Liver (tissue), 9 donors: ENCODE results near the gene BCAS1. TPM values are rescaled to one million over a fixed set of nuclear protein-coding genes. Genes with fewer than 3 reads are reported as not detected.

Experiments
- DNase-seq: peaks from one replicate; pipeline ENCODE4 v3.0.0-alpha.2; 2017; ENCODE audit warnings: low spot score
- H3K27ac ChIP-seq, 2 donors: one replicate each; pipeline ENCODE4 v1.7.0; 2013; ENCODE audit warnings: inconsistent platforms in 2 of 2, low read length in 2 of 2, control low read depth in 1 of 2, low read depth in 1 of 2, mild to moderate bottlenecking in 1 of 2
- H3K27me3 ChIP-seq, 4 donors: one replicate each; pipeline versions ENCODE4 v1.6.1 to v1.7.0; 2013; ENCODE audit warnings: low read length in 3 of 4, inconsistent platforms in 1 of 4, mild to moderate bottlenecking in 1 of 4, moderate library complexity in 1 of 4; ENCODE audit not compliant: control insufficient read depth in 4 of 4, insufficient read depth in 4 of 4
- H3K36me3 ChIP-seq, 4 donors: one replicate each; pipeline versions ENCODE4 v1.6.1 to v1.7.0; 2013; ENCODE audit warnings: low read length in 3 of 4, mild to moderate bottlenecking in 3 of 4, low read depth in 1 of 4, moderate library complexity in 1 of 4; ENCODE audit not compliant: control insufficient read depth in 4 of 4, insufficient read depth in 3 of 4
- H3K4me1 ChIP-seq, 4 donors: one replicate each; pipeline versions ENCODE4 v1.6.1 to v1.7.0; 2013; ENCODE audit warnings: low read length in 3 of 4, mild to moderate bottlenecking in 3 of 4, moderate library complexity in 1 of 4; ENCODE audit not compliant: control insufficient read depth in 4 of 4, insufficient read depth in 4 of 4
- H3K4me3 ChIP-seq, 3 donors: one replicate each; pipeline versions ENCODE4 v1.6.1 to v1.7.0; 2013; ENCODE audit warnings: low read length in 3 of 3, control low read depth in 1 of 3, low read depth in 1 of 3, mild to moderate bottlenecking in 1 of 3
- H3K9ac ChIP-seq, 2 donors: one replicate each; pipeline ENCODE4 v1.7.0; 2013; ENCODE audit warnings: low read length in 2 of 2, mild to moderate bottlenecking in 2 of 2, moderate library complexity in 2 of 2, control low read depth in 1 of 2, low read depth in 1 of 2
- H3K9me3 ChIP-seq, 4 donors: one replicate each; pipeline versions ENCODE4 v1.6.1 to v1.7.0; 2013; ENCODE audit warnings: low read length in 3 of 4; ENCODE audit not compliant: control insufficient read depth in 4 of 4
- EGR1 ChIP-seq, 2 donors: IDR thresholded peaks; 2 replicates each; pipeline ENCODE4 v1.6.1; 2016 to 2018; ENCODE audit warnings: antibody characterized with exemption in 2 of 2, low read depth in 2 of 2
- FOXA1 ChIP-seq: IDR thresholded peaks from 2 replicates; pipeline ENCODE4 v1.6.1; 2016; ENCODE audit warnings: antibody characterized with exemption
- FOXA2 ChIP-seq: IDR thresholded peaks from 2 replicates; pipeline ENCODE4 v1.6.1; 2016; ENCODE audit warnings: antibody characterized with exemption
- GABPA ChIP-seq, 2 donors: IDR thresholded peaks in 1 of 2; conservative IDR thresholded peaks in 1 of 2; 2 replicates each; pipeline ENCODE4 v1.6.1; 2016; ENCODE audit warnings: antibody characterized with exemption in 2 of 2, mild to moderate bottlenecking in 1 of 2, moderate library complexity in 1 of 2
- HNF4A ChIP-seq, 2 donors: conservative IDR thresholded peaks; 2 replicates each; pipeline ENCODE4 v1.6.1; 2016; ENCODE audit warnings: antibody characterized with exemption in 2 of 2, mild to moderate bottlenecking in 2 of 2
- HNF4G ChIP-seq: IDR thresholded peaks from 2 replicates; pipeline ENCODE4 v1.6.1; 2016; ENCODE audit warnings: antibody characterized with exemption
- JUND ChIP-seq, 2 donors: IDR thresholded peaks; 2 replicates each; pipeline ENCODE4 v1.6.1; 2016; ENCODE audit warnings: antibody characterized with exemption in 2 of 2
- NR2F2 ChIP-seq: IDR thresholded peaks from 2 replicates; pipeline ENCODE4 v1.6.1; 2016; ENCODE audit warnings: antibody characterized with exemption
- RAD21 ChIP-seq, 2 donors: IDR thresholded peaks; 2 replicates each; pipeline ENCODE4 v1.6.1; 2016; ENCODE audit warnings: antibody characterized with exemption in 2 of 2, mild to moderate bottlenecking in 2 of 2
- RXRA ChIP-seq, 2 donors: IDR thresholded peaks; 2 replicates each; pipeline ENCODE4 v1.6.1; 2017 to 2018; ENCODE audit warnings: antibody characterized with exemption in 2 of 2, mild to moderate bottlenecking in 1 of 2
- SP1 ChIP-seq: IDR thresholded peaks from 2 replicates; pipeline ENCODE4 v1.6.1; 2018; ENCODE audit warnings: antibody characterized with exemption, mild to moderate bottlenecking
- TAF1 ChIP-seq: conservative IDR thresholded peaks from 2 replicates; pipeline ENCODE4 v1.6.1; 2016; ENCODE audit warnings: antibody characterized with exemption, mild to moderate bottlenecking
- YY1 ChIP-seq: IDR thresholded peaks from 2 replicates; pipeline ENCODE4 v1.6.1; 2016; ENCODE audit warnings: antibody characterized with exemption, mild to moderate bottlenecking
- WGBS: extraction: QIAGEN DNeasy Blood & Tissue Kit; methylation state at CpG from one replicate; pipeline ENCODE4 v1.1.7; 2013; 5-methylcytosine and 5-hydroxymethylcytosine counted together
- polyA plus RNA-seq, 2 donors: library from polyadenylated mRNA; stranded (reverse) in 1 of 2; unstranded in 1 of 2; fragments of 200-250 nt in 1 of 2; fragments of >200 nt in 1 of 2; fragmentation: Nextera tagmentation in 1 of 2; extraction: Ambion mirVana in 1 of 2; gene quantifications; one replicate each; pipeline versions ENCODE4 v1.2.1 to v1.2.3, GENCODE V29; 2013 to 2015
- total RNA-seq, 2 donors: library from RNA; depleted of rRNA; stranded (reverse); fragments of >200 nt; gene quantifications; one replicate each; pipeline ENCODE4 v1.2.3, GENCODE V29; 2014
- TF ChIP-seq, protein P1 (sequence below): IDR thresholded peaks from 2 replicates; pipeline ENCODE4 v1.6.1; 2016; ENCODE audit warnings: antibody characterized with exemption
- TF ChIP-seq, protein P2 (sequence below): IDR thresholded peaks from 2 replicates; pipeline ENCODE4 v1.6.1; 2016; ENCODE audit warnings: antibody characterized with exemption, mild to moderate bottlenecking
- TF ChIP-seq, protein P3 (sequence below): IDR thresholded peaks from 2 replicates; pipeline ENCODE4 v1.6.1; 2016; ENCODE audit warnings: antibody characterized with exemption
- TF ChIP-seq, protein P4 (sequence below): IDR thresholded peaks from 2 replicates; pipeline ENCODE4 v1.6.1; 2016; ENCODE audit warnings: antibody characterized with exemption
- donor health status: healthy.
- donor health status: healthy.
- donor health status: healthy.
- donor health status: healthy.
- donor health status: healthy.

Gene BCAS1
- total and polyA plus RNA-seq, 4 donors = under 0.01 to 0.93 (median 0.04) TPM

DNA sequence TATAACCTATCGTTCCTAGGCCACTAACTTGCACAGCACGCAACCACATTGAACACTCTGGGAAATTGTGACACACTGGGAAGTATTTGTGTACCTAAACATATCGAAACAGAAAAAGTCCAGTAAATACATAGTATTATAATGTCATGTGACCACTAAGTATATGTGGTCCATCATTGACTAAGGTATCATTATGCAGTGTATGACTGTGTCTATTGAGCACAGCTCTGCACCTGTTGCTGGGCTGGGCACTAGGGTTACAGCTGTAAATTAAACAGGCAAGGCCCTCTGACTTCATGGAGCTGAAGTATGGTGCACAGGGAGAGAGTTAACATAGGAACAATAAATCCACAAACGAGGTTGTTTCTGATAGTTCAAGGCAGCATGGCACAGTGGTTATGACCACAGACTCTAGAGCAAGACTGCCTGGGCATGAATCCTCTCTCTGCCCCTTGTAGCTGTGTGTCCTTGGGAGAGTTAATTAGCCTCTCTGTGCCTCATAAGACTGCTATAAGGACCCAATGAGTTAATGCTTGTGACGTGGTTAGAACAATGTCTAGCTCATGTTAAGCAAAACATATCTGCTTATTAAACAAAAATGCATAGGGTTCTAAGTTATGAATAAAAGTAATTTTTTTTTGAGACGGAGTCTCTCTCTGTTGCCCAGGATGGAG lies 10.6 kb downstream of the BCAS1 start:
- H3K27ac ChIP-seq = no peak overlapping the region
- no peak overlapping the region for H3K4me3 ChIP-seq
- H3K27me3 ChIP-seq = no peaks in the 10 kb centered on the region
- no peak overlapping the region for H3K9ac ChIP-seq
- no peaks in the 10 kb centered on the region for H3K4me1 ChIP-seq
- 84% methylated on average over 6 of the region's 6 CpGs for WGBS
- no peaks in the 10 kb centered on the region for H3K36me3 ChIP-seq
- H3K9me3 ChIP-seq = no peaks in the 10 kb centered on the region
- TF ChIP-seq HNF4A (conservative IDR thresholded peaks at IDR 0.05) (no peak), FOXA2 (no peak), EGR1 (IDR thresholded peaks at IDR 0.05; ENCODE audit: low read depth in 2 of 2) (no peak), HNF4G (no peak), GABPA (IDR thresholded peaks at IDR 0.05 in 1 of 2, conservative IDR thresholded peaks at IDR 0.05 in 1 of 2) (no peak), RXRA (IDR thresholded peaks at IDR 0.05) (no peak), SP1 (no peak), YY1 (no peak), JUND (IDR thresholded peaks at IDR 0.05) (no peak), NR2F2 (no peak), RAD21 (IDR thresholded peaks at IDR 0.05) (no peak), FOXA1 (no peak)
- TF ChIP-seq, protein P1, sequence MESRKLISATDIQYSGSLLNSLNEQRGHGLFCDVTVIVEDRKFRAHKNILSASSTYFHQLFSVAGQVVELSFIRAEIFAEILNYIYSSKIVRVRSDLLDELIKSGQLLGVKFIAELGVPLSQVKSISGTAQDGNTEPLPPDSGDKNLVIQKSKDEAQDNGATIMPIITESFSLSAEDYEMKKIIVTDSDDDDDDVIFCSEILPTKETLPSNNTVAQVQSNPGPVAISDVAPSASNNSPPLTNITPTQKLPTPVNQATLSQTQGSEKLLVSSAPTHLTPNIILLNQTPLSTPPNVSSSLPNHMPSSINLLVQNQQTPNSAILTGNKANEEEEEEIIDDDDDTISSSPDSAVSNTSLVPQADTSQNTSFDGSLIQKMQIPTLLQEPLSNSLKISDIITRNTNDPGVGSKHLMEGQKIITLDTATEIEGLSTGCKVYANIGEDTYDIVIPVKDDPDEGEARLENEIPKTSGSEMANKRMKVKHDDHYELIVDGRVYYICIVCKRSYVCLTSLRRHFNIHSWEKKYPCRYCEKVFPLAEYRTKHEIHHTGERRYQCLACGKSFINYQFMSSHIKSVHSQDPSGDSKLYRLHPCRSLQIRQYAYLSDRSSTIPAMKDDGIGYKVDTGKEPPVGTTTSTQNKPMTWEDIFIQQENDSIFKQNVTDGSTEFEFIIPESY = no peak
- TF ChIP-seq, protein P2, sequence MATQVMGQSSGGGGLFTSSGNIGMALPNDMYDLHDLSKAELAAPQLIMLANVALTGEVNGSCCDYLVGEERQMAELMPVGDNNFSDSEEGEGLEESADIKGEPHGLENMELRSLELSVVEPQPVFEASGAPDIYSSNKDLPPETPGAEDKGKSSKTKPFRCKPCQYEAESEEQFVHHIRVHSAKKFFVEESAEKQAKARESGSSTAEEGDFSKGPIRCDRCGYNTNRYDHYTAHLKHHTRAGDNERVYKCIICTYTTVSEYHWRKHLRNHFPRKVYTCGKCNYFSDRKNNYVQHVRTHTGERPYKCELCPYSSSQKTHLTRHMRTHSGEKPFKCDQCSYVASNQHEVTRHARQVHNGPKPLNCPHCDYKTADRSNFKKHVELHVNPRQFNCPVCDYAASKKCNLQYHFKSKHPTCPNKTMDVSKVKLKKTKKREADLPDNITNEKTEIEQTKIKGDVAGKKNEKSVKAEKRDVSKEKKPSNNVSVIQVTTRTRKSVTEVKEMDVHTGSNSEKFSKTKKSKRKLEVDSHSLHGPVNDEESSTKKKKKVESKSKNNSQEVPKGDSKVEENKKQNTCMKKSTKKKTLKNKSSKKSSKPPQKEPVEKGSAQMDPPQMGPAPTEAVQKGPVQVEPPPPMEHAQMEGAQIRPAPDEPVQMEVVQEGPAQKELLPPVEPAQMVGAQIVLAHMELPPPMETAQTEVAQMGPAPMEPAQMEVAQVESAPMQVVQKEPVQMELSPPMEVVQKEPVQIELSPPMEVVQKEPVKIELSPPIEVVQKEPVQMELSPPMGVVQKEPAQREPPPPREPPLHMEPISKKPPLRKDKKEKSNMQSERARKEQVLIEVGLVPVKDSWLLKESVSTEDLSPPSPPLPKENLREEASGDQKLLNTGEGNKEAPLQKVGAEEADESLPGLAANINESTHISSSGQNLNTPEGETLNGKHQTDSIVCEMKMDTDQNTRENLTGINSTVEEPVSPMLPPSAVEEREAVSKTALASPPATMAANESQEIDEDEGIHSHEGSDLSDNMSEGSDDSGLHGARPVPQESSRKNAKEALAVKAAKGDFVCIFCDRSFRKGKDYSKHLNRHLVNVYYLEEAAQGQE = no peak
- TF ChIP-seq, protein P3, sequence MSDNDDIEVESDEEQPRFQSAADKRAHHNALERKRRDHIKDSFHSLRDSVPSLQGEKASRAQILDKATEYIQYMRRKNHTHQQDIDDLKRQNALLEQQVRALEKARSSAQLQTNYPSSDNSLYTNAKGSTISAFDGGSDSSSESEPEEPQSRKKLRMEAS = no peak
- TF ChIP-seq, protein P4, sequence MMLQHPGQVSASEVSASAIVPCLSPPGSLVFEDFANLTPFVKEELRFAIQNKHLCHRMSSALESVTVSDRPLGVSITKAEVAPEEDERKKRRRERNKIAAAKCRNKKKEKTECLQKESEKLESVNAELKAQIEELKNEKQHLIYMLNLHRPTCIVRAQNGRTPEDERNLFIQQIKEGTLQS = no peak
- DNase-seq = no peak

DNA sequence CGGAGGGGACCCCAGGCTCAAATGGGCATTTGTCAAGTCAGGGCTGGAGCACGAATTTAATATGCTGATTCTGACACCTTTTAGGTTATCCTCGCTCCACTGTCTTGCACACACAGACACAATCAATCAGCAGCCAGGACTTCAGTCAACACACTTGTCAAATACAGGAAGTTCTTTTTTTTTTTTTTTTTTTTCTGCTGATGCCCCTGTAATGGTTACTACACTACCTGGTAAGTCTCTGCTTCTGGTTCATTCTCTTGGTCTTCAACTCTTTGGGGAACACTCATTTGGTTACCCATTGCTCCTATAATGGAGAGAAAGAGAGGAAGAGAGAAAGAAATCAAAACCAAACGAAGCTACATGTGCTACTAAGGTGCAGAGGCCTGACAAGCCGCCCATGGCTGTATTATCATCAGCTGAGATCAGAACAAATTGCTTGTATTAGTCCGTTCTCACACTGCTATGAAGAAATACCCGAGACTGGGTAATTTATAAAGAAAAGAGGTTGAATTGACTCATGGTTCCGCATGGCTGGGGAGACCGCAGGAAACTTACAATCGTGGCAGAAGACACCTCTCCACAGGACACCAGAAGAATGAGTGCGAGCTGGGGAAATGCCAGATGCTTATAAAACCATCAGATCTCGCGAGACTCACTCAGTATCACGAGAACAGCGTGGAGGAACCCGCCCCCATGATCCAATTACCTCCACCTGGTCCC lies 11.8 kb downstream of the BCAS1 start:
- H3K9me3 ChIP-seq = no peaks in the 10 kb centered on the region
- 84% methylated on average over 16 of the region's 16 CpGs for WGBS
- no peak overlapping the region for H3K27ac ChIP-seq
- H3K4me1 ChIP-seq = no peaks in the 10 kb centered on the region
- H3K4me3 ChIP-seq = no peak overlapping the region
- no peaks in the 10 kb centered on the region for H3K36me3 ChIP-seq
- no peak for DNase-seq
- no peak overlapping the region for H3K9ac ChIP-seq
- H3K27me3 ChIP-seq = no peaks in the 10 kb centered on the region
- TF ChIP-seq YY1 (no peak), EGR1 (IDR thresholded peaks at IDR 0.05; ENCODE audit: low read depth in 2 of 2) (no peak), FOXA1 (no peak), RAD21 (IDR thresholded peaks at IDR 0.05) (no peak), TAF1 (no peak), JUND (IDR thresholded peaks at IDR 0.05) (no peak), SP1 (no peak), FOXA2 (no peak), RXRA (IDR thresholded peaks at IDR 0.05) (no peak), NR2F2 (no peak)
- TF ChIP-seq, protein P1 = no peak
- TF ChIP-seq, protein P2 = no peak
- TF ChIP-seq, protein P3 = no peak
